ENCODE measurements around the gene CLBA1.
A peak's percentile ranks its signal among the peaks of the same experiment; 100 is the strongest.
"Not testable (repeated sequence)": the region's sequence is repeated elsewhere in the genome, so short reads cannot be mapped to it uniquely, and the experiment has no call there.

The CLBA1 gene

GRCh38 chr14:104985675-104986486, at the start of gene CLBA1:
TSS of gene CLBA1 (plus strand) at chr14:104985788. CDS start at chr14:104986432, 644 bp downstream.
- peak; percentile 94 for DNase-seq

- no peak for DNase-seq
Observed at GRCh38 chr14:104935955-104936354, 49.6 kb upstream of the CLBA1 start.

- no peak for DNase-seq
Observed at GRCh38 chr14:104936361-104937155, 49.0 kb upstream of the CLBA1 start.

- no peak for DNase-seq
Observed at GRCh38 chr14:104937161-104937560, 48.4 kb upstream of the CLBA1 start.

GRCh38 chr14:104937694-104938365, 47.8 kb upstream of the CLBA1 start:
- no peak for DNase-seq

- no peak for DNase-seq
Observed at GRCh38 chr14:104938436-104938835, 47.2 kb upstream of the CLBA1 start.

GRCh38 chr14:104938960-104939359, 46.6 kb upstream of the CLBA1 start:
- no peak for DNase-seq

- no peak for DNase-seq
Observed at GRCh38 chr14:104939666-104940410, 45.8 kb upstream of the CLBA1 start.

GRCh38 chr14:104940526-104941150, 45.0 kb upstream of the CLBA1 start:
- DNase-seq, result no peak

- no peak for DNase-seq
Observed at GRCh38 chr14:104941508-104942365, 43.9 kb upstream of the CLBA1 start.

- no peak for DNase-seq
Observed at GRCh38 chr14:104942586-104942985, 43.0 kb upstream of the CLBA1 start.

GRCh38 chr14:104943216-104944015, 42.2 kb upstream of the CLBA1 start:
- DNase-seq, result not testable (repeated sequence)

GRCh38 chr14:104944016-104944308, 41.6 kb upstream of the CLBA1 start:
- DNase-seq, result not testable (repeated sequence)

GRCh38 chr14:104944436-104945205, 41.0 kb upstream of the CLBA1 start:
- DNase-seq, result not testable (repeated sequence)

- DNase-seq, result not testable (repeated sequence)
Observed at GRCh38 chr14:104945266-104945665, 40.3 kb upstream of the CLBA1 start.

- not testable (repeated sequence) for DNase-seq
Observed at GRCh38 chr14:104945986-104946965, 39.3 kb upstream of the CLBA1 start.

GRCh38 chr14:104947201-104947600, 38.4 kb upstream of the CLBA1 start:
- not testable (repeated sequence) for DNase-seq
